Measurements from ENCODE around the gene MLEC. TPM values are rescaled to one million over a fixed set of nuclear protein-coding genes. Genes with fewer than 3 reads are reported as not detected.

MLEC gene, protein sequence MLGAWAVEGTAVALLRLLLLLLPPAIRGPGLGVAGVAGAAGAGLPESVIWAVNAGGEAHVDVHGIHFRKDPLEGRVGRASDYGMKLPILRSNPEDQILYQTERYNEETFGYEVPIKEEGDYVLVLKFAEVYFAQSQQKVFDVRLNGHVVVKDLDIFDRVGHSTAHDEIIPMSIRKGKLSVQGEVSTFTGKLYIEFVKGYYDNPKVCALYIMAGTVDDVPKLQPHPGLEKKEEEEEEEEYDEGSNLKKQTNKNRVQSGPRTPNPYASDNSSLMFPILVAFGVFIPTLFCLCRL
- 48.5 TPM for polyA plus RNA-seq (2012; ENCODE audit: missing spikeins)

DNA sequence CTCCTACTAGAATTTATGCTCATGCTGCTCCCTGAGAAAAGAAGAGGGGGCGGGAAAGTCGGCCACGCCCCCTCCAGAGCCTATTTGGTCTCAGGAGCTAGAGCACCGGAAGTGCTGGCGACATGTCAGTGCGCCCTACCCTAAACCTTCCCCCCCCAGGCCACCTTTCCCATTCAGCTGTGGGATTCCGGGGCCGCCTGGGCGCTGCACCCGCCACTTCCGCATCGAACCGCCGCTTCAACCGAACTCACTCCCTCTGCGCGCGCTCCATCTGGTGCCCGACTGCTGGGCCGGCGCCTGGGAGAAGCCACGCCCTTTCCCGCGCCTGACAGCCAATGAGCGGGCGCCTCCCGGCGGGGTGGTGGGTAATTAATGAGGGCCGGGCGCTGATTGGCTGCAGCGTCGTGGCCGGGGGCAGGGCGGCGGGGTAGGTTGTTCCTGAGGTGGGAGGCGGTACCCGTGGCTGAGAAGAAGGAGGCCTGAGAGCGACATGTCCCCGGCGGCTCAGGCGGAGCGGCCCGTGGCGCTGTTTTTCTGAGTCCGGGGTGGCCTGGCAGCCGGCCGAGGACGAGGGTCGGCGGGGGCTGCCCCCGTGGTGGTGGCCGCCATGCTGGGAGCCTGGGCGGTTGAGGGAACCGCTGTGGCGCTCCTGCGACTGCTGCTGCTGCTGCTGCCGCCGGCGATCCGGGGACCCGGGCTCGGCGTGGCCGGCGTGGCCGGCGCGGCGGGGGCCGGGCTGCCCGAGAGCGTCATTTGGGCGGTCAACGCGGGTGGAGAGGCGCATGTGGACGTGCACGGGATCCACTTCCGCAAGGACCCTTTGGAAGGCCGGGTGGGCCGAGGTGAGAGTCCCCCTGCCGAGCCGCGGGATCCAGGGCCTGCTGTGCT, at the start of gene MLEC:
TSS of gene MLEC (plus strand) at position 460 of the 888 bp plus-strand sequence. CDS start at position 608, 148 bp downstream.
- FAIRE-seq (no peak), DNase-seq (ENCODE audit: insufficient read length) (peak; percentile 95)
- TF ChIP-seq POLR2AphosphoS5 (IDR thresholded peaks at IDR 0.05; ENCODE audit: low read depth, low read length) (0 out of 2 replicates have a peak, but pooled peaks have one; percentile 47), POLR2A (IDR thresholded peaks at IDR 0.05; ENCODE audit: low read depth, low read length) (peak; percentile 83; the same call in 1 of the 2 replicates), TAF1 (IDR thresholded peaks at IDR 0.05; ENCODE audit: borderline replicate concordance, low read depth, low read length) (peak; percentile 41; the same call in 1 of the 2 replicates)

DNA sequence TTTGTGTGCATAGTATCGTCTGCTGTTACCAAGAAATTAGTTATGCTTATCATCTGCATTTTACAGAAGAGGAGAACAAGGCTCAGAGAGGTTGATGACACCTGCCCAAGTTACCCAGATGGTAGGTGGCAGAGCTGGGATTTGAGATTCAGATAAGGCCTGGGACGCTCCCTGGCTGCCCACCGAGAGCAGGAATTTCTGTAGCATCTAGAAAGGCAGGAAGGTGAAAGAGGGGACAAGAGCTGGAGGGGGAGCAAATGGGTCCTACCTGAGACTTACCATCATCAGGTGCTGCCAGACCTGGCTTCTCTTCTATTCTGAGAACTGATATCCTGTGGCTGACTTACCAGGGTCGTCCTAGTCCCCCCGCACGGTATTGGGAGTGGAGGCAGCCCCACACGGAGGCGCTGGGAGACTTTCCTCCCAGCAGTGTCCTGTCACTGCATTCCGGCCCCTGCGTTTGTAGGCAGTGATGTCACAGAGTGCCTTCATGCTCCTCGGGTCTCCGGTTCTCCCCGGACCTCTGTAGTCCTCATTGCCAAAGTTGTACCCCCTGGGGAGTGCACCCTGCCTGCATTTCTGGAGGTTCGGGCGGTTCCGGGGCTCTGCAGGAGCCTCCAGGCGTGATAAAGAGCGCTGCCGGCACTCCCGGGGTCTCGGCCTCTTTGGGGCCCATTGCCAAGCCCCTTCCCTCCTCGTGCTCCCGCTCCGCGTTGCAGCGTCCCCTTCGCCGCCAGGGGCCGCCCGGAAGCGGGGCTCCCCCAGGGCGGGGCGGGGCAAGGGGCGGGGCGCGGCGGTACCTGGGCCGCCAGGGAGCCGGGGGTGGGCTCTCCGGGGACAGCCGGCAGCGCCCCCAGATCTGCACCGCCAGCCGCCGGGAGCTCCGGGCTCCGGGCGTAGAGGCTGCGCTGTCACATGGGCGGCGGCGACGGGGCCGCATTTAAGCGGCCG, 46.9 kb upstream of the MLEC start, which contains the start of gene CABP1:
TSS of gene CABP1 (plus strand) at position 856 of the 951 bp plus-strand sequence. CDS start at position 916, 60 bp downstream.
- FAIRE-seq (no peak), DNase-seq (ENCODE audit: insufficient read length) (peak; percentile 81)
- TF ChIP-seq POLR2A (IDR thresholded peaks at IDR 0.05; ENCODE audit: low read depth, low read length) (no peak), POLR2AphosphoS5 (IDR thresholded peaks at IDR 0.05; ENCODE audit: low read depth, low read length) (no peak), TAF1 (IDR thresholded peaks at IDR 0.05; ENCODE audit: borderline replicate concordance, low read depth, low read length) (no peak)

DNA sequence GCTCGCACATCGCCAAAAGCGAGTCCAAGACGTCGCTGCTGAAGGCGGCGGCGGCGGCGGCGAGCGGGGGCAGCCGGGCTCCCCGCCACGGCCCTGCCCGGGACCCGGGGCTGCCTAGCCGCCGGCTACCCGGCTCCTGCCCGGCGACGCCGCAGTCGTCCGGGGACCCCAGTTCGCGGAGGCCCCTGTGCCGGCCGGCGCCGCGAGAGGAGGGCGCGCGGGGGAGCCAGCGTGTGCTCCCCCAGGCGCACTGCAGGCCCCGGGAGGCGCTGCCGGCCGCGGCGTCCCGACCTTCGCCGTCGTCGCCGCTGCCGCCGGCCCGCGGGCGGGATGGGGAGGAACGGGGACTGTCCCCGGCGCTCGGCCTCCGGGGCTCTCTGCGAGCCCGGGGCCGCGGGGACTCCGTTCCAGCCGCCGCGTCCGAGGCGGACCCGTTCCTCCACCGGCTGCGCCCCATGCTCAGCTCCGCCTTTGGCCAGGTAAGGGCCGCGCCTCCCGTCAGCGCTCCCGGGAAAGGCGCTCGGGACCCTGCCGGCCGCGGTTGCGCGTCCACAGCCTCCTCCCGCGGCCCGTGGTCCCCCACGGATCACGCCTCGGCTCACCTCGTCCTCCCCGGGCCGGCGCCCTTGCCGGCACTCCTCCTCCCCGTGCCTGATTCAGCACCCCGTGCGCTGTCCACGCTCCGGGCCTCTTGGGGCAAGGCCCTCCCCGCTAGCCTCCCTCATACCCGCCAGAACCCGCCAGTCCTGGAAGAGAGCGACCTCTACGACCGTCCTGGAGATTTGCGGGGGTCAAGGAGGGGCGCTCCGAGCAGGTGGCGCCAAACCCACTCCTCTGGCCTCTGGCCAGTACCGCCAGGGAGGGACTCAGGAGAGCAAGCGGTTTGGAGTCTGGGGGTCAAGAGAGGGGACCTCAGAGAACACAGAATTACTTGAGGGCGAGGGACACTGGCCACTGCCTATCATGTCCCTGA, 45.8 kb upstream of the MLEC start:
- peak; percentile 51 for DNase-seq (ENCODE audit: insufficient read length)
- no peak for FAIRE-seq
- TF ChIP-seq POLR2AphosphoS5 (IDR thresholded peaks at IDR 0.05; ENCODE audit: low read depth, low read length) (no peak), TAF1 (IDR thresholded peaks at IDR 0.05; ENCODE audit: borderline replicate concordance, low read depth, low read length) (no peak), POLR2A (IDR thresholded peaks at IDR 0.05; ENCODE audit: low read depth, low read length) (no peak)

DNA sequence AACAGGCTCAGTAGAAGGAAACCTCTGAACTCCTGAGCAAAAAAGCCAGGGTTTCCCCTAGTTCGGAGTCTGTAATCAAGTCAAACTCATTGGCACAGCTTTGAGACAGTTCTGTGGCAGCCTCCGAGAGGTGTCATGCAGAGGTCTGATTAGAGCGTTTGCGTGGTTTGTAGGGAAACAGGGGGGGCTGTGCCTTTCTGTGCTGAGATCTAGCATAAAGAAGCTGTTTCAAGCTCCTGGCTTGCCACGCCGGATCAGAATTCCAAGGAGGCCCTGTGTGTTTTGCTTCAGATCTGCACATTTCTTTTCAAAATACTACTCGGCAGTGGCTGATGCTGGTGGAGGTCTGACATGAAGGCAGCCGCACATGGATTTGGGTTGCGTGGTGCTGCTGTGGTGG, 44.8 kb upstream of the MLEC start:
- DNase-seq (ENCODE audit: insufficient read length) (no peak), FAIRE-seq (no peak)
- TF ChIP-seq TAF1 (IDR thresholded peaks at IDR 0.05; ENCODE audit: borderline replicate concordance, low read depth, low read length) (no peak), POLR2A (IDR thresholded peaks at IDR 0.05; ENCODE audit: low read depth, low read length) (no peak), POLR2AphosphoS5 (IDR thresholded peaks at IDR 0.05; ENCODE audit: low read depth, low read length) (no peak)

DNA sequence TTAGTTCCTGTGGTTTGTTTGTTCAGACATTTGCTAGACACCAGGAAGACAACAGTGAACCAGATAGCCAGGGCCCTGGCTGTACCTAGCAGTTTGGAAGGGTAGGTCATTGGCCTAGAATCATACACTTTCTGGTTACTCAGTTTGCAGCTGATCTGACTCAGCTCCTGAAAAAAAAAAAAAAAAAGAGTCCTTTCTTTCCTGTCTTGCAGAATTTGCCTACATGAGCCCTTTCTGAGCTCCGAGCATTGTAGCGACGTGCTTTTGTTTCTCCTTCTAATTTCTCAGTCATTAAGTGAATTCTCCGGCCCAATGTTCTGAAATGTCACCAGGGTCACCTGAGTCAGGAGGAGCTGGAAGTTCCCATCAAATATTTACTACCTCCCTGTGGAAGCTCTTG, 44.1 kb upstream of the MLEC start:
- no peak for DNase-seq (ENCODE audit: insufficient read length)
- no peak for TF ChIP-seq POLR2A (IDR thresholded peaks at IDR 0.05; ENCODE audit: low read depth, low read length)
- TF ChIP-seq TAF1 (IDR thresholded peaks at IDR 0.05; ENCODE audit: borderline replicate concordance, low read depth, low read length), result no peak
- TF ChIP-seq POLR2AphosphoS5 (IDR thresholded peaks at IDR 0.05; ENCODE audit: low read depth, low read length), result no peak
- FAIRE-seq, result no peak

DNA sequence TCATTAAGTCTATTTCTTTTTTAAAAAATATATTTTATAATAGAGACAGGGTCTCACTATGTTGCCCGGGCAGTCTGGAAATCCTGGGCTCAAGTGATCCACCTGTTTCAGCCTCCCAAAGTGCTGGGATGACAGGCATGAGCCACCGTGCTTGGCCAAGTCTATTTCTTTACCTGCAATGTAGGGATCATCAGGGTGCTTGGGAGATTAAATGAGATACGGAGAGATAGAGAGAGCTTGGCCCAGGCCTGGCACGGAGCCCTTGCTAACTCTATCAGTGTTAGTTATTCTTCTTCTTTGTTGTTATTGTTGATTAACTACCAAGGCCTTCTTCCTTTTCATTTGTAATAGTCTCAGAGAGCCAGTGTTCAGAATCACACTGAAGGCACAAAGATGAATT, 43.4 kb upstream of the MLEC start:
- no peak for DNase-seq (ENCODE audit: insufficient read length)
- no peak for FAIRE-seq
- TF ChIP-seq POLR2AphosphoS5 (IDR thresholded peaks at IDR 0.05; ENCODE audit: low read depth, low read length) (no peak), TAF1 (IDR thresholded peaks at IDR 0.05; ENCODE audit: borderline replicate concordance, low read depth, low read length) (no peak), POLR2A (IDR thresholded peaks at IDR 0.05; ENCODE audit: low read depth, low read length) (no peak)

DNA sequence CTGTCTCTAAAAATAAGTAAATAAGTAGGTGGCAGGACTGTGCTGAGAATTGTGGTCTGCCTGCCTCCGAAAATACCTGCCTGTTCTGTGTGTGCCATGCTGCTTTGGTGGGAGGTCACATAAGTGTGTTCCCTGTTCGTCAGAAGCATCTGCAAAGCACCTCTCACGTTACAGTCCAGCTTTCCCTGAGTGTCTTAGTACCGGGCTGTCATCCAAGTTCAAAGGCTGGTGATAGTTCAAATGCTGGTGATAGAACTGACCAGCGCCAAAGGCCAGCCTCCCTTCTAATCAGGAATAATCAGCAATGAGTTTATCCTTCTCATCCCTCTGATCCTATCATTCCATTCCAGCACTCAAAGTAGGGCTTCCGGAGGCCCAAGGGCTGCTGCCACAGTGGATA, 40.9 kb upstream of the MLEC start:
- no peak for DNase-seq (ENCODE audit: insufficient read length)
- no peak for FAIRE-seq
- no peak for TF ChIP-seq POLR2A (IDR thresholded peaks at IDR 0.05; ENCODE audit: low read depth, low read length)

DNA sequence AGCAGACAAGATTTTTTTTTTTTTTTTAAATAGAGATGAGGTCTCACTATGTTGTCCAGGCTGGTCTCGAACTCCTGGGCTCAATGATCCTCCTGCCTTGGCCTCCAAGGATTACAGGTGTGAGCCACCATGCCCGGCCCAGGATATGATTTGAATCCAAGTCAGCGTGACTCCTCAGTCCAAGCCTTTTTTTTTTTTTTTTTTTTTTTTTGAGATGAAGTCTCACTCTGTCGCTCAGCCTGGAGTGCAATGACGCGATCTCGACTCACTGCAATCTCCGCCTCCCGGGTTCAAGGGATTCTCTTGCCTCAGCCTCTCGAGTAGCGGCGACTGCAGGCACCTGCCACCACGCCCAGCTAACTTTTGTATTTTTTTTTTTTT, 39.6 kb upstream of the MLEC start:
- DNase-seq (ENCODE audit: insufficient read length) (no peak), FAIRE-seq (no peak)
- TF ChIP-seq POLR2AphosphoS5 (IDR thresholded peaks at IDR 0.05; ENCODE audit: low read depth, low read length), result no peak
- no peak for TF ChIP-seq TAF1 (IDR thresholded peaks at IDR 0.05; ENCODE audit: borderline replicate concordance, low read depth, low read length)
- TF ChIP-seq POLR2A (IDR thresholded peaks at IDR 0.05; ENCODE audit: low read depth, low read length), result no peak

DNA sequence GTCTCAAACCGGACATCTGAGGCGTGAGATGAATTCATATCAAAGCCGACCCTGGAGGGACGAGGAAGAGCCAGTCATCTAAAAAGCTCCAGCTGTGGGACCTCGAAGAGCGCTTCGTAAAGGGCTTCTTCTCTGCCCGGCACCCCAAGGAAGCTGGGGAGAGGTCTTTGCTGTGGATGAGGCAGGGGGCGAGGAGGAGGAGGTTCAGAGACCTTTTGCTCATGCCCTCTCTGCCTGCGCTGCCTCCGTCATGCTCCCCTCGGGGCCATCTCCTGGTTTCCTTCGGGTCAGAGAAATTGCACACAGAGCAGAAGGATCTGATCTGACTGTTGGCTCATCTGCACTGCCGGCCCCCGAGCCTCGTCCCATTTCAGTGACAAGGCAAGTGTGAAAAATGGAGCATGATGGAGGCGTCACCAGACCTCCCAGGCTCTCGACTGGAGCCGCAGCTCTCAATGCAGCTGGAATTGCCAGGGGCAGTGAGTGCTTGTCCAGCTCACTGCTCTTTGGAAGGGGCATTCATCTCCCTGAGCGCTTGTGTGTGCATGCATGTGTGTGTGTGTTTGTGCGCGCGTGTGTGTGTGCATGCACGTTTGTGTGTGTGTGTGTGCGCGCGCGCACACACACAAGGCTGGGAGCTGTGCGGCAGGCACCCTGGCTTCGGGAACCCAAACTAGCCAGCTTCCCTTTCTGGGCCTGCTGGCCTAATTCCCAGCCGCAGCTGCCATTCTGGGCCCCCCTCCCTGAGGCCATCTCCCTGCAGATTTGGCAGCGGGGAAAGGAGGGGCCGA, 37.3 kb upstream of the MLEC start:
- TF ChIP-seq TAF1 (IDR thresholded peaks at IDR 0.05; ENCODE audit: borderline replicate concordance, low read depth, low read length) (no peak), POLR2A (IDR thresholded peaks at IDR 0.05; ENCODE audit: low read depth, low read length) (no peak), POLR2AphosphoS5 (IDR thresholded peaks at IDR 0.05; ENCODE audit: low read depth, low read length) (no peak)
- no peak for DNase-seq (ENCODE audit: insufficient read length)
- peak; percentile 75 for FAIRE-seq
